BLaER1 (cell line): ENCODE measurements around the gene CCDC157.

ENCODE experiments used
- H3K27ac ChIP-seq: shearing (Covaris generic); formaldehyde crosslinking; 2 replicates; pipeline ENCODE4 v1.8.1; 2022
- H3K27me3 ChIP-seq: shearing (Covaris generic); formaldehyde crosslinking; 2 replicates; pipeline ENCODE4 v1.8.1; 2022
- H3K36me3 ChIP-seq: shearing (Covaris generic); formaldehyde crosslinking; 2 replicates; pipeline ENCODE4 v1.8.1; 2022
- H3K4me1 ChIP-seq: shearing (Covaris generic); formaldehyde crosslinking; 2 replicates; pipeline ENCODE4 v1.8.1; 2022
- H3K4me2 ChIP-seq: shearing (Covaris generic); formaldehyde crosslinking; 2 replicates; pipeline ENCODE4 v1.8.1; 2022
- H3K4me3 ChIP-seq: shearing (Covaris generic); formaldehyde crosslinking; 2 replicates; pipeline ENCODE4 v1.8.1; 2022
- H3K9ac ChIP-seq: shearing (Covaris generic); formaldehyde crosslinking; 2 replicates; pipeline ENCODE4 v1.8.1; 2022
- H3K9me3 ChIP-seq: shearing (Covaris generic); formaldehyde crosslinking; 2 replicates; pipeline ENCODE4 v1.8.1; 2022
- H4K20me1 ChIP-seq: shearing (Covaris generic); formaldehyde crosslinking; 2 replicates; pipeline ENCODE4 v1.8.1; 2022
- Cebpa-rat ChIP-seq: shearing (Covaris generic); IDR thresholded peaks from 2 replicates; pipeline ENCODE4 v1.8.1; 2022

The CCDC157 gene

DNA sequence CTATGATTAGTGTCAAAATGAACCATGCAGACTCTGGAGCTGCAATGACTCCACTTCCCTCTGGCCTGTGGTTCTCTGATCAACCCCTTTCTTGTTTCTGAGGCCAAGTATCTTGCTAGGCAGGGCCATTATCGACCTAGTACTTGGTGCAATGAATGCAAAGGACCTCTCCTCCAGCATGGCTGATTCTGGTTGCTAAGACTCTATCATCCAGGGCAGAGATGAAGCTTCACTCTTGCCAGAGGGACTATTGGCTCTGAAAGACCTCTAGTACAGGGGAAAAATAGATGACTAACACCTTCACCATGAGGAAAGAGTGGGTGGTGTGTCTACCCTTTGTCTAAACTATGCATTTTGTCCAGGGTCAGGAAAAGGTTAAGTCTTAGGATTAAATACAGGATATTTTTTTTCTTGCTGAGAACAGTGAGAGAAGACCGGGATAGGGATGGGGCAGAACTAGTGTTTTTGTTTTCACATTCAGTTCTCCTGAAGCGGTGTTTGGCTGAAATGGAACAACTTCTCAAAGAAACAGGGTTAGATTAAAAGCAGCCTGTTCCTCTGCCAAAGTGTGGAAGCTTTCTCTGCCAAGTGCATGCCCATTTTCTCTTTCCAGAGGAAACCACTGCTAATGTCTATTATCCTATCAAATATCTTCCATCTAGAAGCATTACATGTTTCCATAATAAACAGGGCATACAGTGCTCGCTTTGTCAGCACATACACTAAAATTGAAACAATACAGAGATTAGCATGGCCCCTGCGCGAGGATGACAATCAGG lies 63.7 kb downstream of the CCDC157 start:
- TF ChIP-seq Cebpa-rat: no peak
- peaks cover 54% of the 10 kb centered on the region for H3K36me3 ChIP-seq
- H3K9me3 ChIP-seq: no peaks in the 10 kb centered on the region
- no peaks in the 10 kb centered on the region for H4K20me1 ChIP-seq
- no peak overlapping the region for H3K4me2 ChIP-seq
- peaks cover 36% of the 10 kb centered on the region for H3K4me1 ChIP-seq
- H3K27me3 ChIP-seq: no peaks in the 10 kb centered on the region
- no peak overlapping the region for H3K27ac ChIP-seq
- no peak overlapping the region for H3K9ac ChIP-seq
- no peak overlapping the region for H3K4me3 ChIP-seq

DNA sequence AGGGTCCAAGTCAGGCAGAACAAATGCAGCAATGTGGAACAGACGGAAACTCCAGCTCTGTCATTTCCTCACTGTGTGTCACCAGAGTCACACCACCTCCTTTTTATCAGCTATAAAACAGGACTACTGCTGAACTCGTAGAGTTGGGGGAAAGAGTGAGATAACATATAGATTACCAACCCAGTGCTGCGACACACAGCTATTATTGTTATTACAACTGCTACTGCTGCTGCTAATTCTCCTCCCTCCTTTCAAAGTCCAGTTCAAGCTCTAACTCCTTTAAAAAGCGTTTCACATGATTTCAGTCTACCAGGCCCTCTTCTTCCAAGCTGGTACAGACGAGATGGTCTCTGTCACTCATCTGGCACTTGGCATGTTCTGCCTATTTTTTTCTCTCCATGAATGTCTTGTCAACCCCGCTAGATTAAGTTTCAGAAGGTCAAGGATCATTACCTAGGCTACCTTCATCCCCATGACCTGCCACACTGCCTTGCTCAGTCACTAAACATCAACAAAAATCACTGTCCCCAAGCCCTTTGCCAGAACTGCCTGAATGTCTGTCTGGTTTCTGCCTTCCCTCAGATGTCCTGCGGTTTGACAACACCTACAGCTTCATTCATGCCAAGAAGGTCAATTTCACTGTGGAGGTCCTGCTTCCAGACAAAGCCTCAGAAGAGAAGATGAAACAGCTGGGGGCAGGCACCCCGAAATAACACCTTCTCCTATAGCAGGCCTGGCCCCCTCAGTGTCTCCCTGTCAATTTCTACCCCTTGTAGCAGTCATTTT lies 65.1 kb downstream of the CCDC157 start:
- no peak for TF ChIP-seq Cebpa-rat
- peaks cover 45% of the 10 kb centered on the region for H3K4me1 ChIP-seq
- peaks cover 1% of the 10 kb centered on the region for H4K20me1 ChIP-seq
- peak overlapping the region; percentile 92 for H3K4me2 ChIP-seq
- no peaks in the 10 kb centered on the region for H3K9me3 ChIP-seq
- no peaks in the 10 kb centered on the region for H3K27me3 ChIP-seq
- peaks cover 41% of the 10 kb centered on the region for H3K36me3 ChIP-seq
- H3K27ac ChIP-seq: peak overlapping the region; percentile 88; the same call in 1 of the 2 replicates
- peak overlapping the region; percentile 82 for H3K9ac ChIP-seq
- H3K4me3 ChIP-seq: peak overlapping the region; percentile 96; the same call in 1 of the 2 replicates

DNA sequence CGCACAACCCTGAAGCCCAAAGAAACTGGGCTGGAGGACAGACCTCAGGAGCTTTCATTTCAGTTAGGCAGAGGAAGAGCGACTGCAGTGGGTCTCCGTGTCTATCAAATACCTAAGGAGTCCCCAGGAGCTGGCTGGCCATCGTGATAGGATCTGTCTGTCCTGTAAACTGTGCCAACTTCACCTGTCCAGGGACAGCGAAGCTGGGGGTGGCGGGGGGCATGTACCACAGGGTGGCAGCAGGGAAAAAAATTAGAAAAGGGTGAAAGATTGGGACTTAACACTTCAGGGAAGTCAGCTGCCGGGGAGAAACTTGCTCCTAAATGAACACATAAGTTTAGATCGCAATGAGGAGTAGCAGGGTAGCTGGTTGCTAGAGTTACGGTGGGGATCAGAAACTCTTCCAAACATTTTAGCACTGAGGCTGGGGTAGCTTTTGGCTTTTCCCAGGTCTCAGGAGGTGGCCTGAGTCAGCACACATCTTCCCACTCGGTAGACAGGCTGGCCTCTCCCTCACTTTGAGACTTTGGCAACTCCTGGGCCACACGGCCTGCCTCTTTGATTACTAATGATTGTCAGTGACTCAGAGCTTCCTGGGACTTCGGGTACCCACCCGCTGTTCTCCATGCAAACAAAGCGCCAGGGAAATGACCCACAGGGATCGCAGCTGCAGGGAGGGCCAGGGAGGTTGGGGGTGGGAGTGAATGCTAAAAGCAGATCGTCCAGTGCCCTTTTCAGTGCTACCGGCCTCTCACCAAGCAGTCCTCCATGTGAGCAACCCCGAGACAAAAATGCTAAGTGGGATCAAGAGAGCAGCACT lies 65.9 kb downstream of the CCDC157 start:
- Histone ChIP-seq H3K27me3 (no peaks in the 10 kb centered on the region), H3K4me3 (peak overlapping the region; percentile 96), H3K36me3 (peaks cover 41% of the 10 kb centered on the region), H3K4me2 (peak overlapping the region; percentile 92), H3K27ac (peak overlapping the region; percentile 88), H3K9ac (peak overlapping the region; percentile 82), H3K9me3 (no peaks in the 10 kb centered on the region), H3K4me1 (peaks cover 51% of the 10 kb centered on the region), H4K20me1 (peaks cover 9% of the 10 kb centered on the region)
- TF ChIP-seq Cebpa-rat: no peak

DNA sequence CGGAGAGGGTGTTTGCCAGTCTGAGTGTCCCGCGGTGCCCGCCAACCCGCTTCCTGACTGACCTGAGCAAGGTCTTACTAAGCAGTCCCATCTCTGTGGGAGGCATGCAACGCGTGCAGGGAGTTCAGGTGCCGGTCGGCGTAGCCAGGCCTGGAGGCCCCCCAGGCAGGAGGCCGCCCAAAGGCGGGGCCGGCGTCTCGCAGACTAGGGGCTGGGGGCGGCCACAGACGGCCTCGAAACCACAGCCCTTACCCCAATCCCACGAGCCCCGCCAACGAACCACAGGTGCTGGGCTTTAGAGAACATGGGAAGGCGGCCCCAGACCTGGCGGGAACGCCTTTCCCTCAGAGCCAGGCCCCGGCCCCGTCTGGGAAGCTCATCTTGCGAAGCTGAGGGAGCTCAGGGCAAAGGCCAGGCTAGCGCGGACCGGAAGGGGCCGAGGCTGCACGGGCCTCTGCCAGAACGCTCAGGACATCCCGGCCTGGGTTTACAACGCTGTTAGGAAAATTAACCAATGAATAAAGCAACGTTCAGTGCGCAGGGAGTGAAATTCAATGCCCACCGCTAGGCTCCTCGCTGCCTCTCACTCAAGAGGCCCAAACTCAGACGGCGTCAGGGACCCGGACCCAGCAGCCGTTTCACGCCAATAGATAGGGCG lies 66.6 kb downstream of the CCDC157 start:
- TF ChIP-seq Cebpa-rat: no peak
- H3K4me2 ChIP-seq: peak overlapping the region; percentile 92
- peak overlapping the region; percentile 96 for H3K4me3 ChIP-seq
- peaks cover 16% of the 10 kb centered on the region for H4K20me1 ChIP-seq
- H3K27ac ChIP-seq: peak overlapping the region; percentile 88
- peak overlapping the region; percentile 82 for H3K9ac ChIP-seq
- peaks cover 41% of the 10 kb centered on the region for H3K36me3 ChIP-seq
- peaks cover 51% of the 10 kb centered on the region for H3K4me1 ChIP-seq
- no peaks in the 10 kb centered on the region for H3K9me3 ChIP-seq
- no peaks in the 10 kb centered on the region for H3K27me3 ChIP-seq

DNA sequence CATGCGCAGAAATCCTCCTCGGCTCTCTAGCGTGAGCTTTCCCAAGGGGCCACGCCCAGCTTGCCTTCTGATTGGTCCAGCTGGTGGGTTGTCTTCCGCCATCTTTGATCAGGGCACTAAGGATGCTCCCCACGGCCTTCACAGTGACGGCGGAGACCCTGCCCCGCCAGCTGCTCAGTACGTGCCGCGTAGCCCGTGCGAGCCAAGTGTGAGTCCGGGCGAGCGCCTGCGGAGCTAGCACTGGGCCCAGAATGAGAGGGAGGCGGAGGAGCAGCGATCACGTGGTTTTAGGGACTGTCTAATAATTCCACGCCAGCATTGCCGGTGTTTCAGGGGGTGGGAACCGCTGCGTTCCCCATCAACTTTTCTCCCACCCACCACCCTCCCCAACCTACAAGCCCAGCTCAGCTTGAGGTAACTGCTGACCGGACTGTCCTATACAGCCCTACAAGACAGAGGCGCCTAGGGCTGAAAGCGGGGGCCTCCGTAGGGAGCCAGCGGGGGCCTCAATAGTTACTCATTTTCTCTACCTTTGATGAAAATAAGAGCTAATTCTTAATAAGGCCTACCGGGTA lies 67.2 kb downstream of the CCDC157 start:
- peak overlapping the region; percentile 92 for H3K4me2 ChIP-seq
- H3K27ac ChIP-seq: peak overlapping the region; percentile 88
- H3K9me3 ChIP-seq: no peaks in the 10 kb centered on the region
- peaks cover 41% of the 10 kb centered on the region for H3K36me3 ChIP-seq
- no peak for TF ChIP-seq Cebpa-rat
- peak overlapping the region; percentile 96 for H3K4me3 ChIP-seq
- no peaks in the 10 kb centered on the region for H3K27me3 ChIP-seq
- H4K20me1 ChIP-seq: peaks cover 20% of the 10 kb centered on the region
- peaks cover 51% of the 10 kb centered on the region for H3K4me1 ChIP-seq
- H3K9ac ChIP-seq: peak overlapping the region; percentile 89

DNA sequence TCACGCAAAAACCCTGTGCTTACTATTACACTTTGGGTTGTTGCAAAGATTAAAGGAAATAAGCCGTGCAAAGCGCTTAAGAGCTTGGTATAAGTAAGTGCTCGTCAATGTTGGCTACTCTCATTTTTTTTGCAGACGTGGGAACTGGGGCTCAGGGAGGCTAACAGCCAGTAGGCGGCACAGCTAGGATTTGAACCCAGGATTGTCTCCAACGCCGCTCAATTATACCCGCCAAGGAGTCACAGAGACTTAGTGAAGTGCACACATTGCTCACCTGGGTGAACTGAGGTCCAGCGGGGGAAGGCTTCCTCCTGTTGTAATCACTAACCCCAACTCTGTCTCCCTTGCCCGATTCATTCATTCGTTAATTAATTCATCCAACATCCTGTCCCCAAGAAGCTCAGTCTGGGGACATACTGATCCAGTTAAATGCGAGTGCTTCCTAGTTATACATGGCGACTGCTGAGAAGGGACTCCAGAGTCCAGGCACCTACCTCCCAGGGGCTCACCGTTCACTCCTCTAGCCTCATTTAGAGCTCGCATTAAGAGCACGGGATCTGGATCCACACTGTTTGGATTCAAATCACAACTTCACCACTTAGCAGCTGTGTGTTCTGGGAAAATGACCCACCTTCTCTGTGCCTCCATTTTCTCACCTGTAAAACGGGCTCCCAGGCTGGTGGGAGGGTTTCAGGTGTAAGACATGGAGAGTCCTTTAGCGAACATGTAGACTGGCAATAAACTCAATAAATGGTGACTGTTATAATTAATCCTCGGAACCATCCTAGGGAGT lies 67.9 kb downstream of the CCDC157 start:
- H3K27ac ChIP-seq: peak overlapping the region; percentile 88
- no peak for TF ChIP-seq Cebpa-rat
- H3K4me2 ChIP-seq: peak overlapping the region; percentile 88
- no peaks in the 10 kb centered on the region for H3K9me3 ChIP-seq
- H3K4me1 ChIP-seq: peaks cover 51% of the 10 kb centered on the region
- H3K36me3 ChIP-seq: peaks cover 43% of the 10 kb centered on the region
- H3K4me3 ChIP-seq: peak overlapping the region; percentile 96
- no peaks in the 10 kb centered on the region for H3K27me3 ChIP-seq
- peak overlapping the region; percentile 89 for H3K9ac ChIP-seq
- H4K20me1 ChIP-seq: peaks cover 20% of the 10 kb centered on the region

DNA sequence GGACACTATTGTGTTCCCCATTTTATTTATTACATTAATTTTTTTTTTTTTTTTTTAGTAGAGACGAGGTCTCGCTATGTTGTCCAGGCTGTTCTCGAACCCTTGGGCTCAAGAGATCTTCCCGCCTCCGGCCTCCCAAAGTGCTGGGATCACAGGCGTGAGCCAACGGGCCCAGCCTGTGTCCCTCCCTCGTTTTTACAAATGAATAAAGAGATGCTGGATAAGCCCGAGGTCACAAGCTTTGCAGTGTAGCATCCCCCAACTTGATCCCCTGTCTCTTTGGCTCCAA lies 68.5 kb downstream of the CCDC157 start:
- peak overlapping the region; percentile 96 for H3K4me3 ChIP-seq
- peaks cover 51% of the 10 kb centered on the region for H3K4me1 ChIP-seq

DNA sequence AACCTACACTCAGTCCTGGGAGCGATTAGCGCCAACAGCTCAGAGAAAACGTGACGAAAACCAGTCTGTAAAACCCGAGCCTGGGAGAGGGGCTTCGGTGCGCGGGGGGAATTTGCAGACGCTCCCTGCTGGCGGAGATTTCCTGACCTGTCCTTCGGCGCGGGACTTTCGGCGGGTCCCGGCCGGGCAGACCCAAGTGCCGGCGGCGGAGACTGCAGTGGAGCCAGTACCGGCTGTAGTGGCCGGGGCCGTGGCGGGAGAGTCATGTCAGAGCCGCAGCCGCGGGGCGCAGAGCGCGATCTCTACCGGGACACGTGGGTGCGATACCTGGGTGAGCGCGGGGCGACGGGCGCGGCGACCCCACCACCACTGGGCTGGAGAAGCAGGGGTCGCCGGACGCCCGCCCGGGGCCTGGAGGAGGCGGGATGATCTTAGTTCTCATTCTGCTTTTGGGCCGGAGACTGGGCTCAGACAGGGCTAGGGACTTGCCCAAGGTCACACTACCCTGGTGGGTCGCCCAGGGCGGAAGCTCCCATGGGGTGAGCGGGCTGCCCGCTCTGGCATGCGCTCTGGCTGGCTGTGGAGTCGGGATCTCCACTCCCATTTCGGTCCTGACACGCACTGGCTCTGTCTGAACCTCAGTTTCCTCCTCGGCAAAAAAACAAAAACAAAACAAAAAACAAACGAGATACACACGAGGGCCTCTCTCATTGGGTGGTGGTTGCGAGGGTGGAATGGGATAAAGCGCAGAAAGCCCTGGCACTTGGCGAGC lies 69.0 kb downstream of the CCDC157 start, which contains the start of gene MTFP1:
TSS of gene MTFP1 (plus strand) at position 153 of the 772 bp plus-strand sequence. CDS start at position 265, 112 bp downstream.
- no peak for TF ChIP-seq Cebpa-rat
- Histone ChIP-seq H3K4me3 (peak within 1 kb of the TSS; percentile 96), H3K27me3 (no peaks in the 10 kb centered on the region), H3K4me1 (peaks cover 51% of the 10 kb centered on the region), H3K27ac (peak within 1 kb of the TSS; percentile 88), H4K20me1 (peaks cover 20% of the 10 kb centered on the region), H3K9me3 (no peaks in the 10 kb centered on the region), H3K4me2 (peak within 1 kb of the TSS; percentile 88), H3K36me3 (peaks cover 38% of the 10 kb centered on the region), H3K9ac (peak within 1 kb of the TSS; percentile 89)

More for the DNA sequence above, 68.5 kb downstream of the CCDC157 start:
- no peaks in the 10 kb centered on the region for H3K27me3 ChIP-seq
- no peak for TF ChIP-seq Cebpa-rat
- H3K9me3 ChIP-seq: no peaks in the 10 kb centered on the region
- H3K36me3 ChIP-seq: peaks cover 42% of the 10 kb centered on the region
- H4K20me1 ChIP-seq: peaks cover 20% of the 10 kb centered on the region
- peak overlapping the region; percentile 88 for H3K27ac ChIP-seq
- peak overlapping the region; percentile 88 for H3K4me2 ChIP-seq
- peak overlapping the region; percentile 89 for H3K9ac ChIP-seq
